Loucy (cell line): ENCODE measurements around the gene ACOXL.
A peak's percentile ranks its signal among the peaks of the same experiment; 100 is the strongest.

Source experiments
- EZH2phosphoT487 ChIP-seq: fragments of 200-600 bp; IDR thresholded peaks from 2 replicates; pipeline ENCODE4 v1.6.1; 2018; ENCODE audit warnings: antibody characterized with exemption, mild to moderate bottlenecking, moderate library complexity, borderline replicate concordance
- TF ChIP-seq, protein P1 (sequence below): fragments of 200-600 bp; sonication (generic); conservative IDR thresholded peaks from 2 replicates; pipeline ENCODE4 v1.5.1; 2014; ENCODE audit warnings: mild to moderate bottlenecking, antibody characterized with exemption, low read length

DNA sequence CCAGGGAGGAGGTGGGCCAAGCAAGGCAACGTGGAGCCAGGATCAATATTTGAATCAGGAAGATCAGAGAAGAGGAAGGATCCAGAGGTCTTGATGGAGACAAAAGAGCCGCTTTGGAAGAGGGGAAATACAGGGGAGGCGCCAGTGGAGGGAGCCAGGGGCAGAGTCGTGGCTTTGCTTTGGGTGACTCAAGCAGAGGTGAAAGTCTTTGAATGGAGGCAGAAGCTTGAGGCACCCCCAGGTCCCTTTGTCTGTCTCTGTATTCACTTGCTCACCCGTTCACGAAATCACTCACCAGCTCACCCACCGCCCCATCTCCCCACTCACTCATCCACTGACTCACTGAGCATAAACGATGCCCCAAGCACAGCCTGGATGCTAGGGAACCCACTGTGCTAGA lies 134.1 kb downstream of the ACOXL start:
- TF ChIP-seq, protein P1, sequence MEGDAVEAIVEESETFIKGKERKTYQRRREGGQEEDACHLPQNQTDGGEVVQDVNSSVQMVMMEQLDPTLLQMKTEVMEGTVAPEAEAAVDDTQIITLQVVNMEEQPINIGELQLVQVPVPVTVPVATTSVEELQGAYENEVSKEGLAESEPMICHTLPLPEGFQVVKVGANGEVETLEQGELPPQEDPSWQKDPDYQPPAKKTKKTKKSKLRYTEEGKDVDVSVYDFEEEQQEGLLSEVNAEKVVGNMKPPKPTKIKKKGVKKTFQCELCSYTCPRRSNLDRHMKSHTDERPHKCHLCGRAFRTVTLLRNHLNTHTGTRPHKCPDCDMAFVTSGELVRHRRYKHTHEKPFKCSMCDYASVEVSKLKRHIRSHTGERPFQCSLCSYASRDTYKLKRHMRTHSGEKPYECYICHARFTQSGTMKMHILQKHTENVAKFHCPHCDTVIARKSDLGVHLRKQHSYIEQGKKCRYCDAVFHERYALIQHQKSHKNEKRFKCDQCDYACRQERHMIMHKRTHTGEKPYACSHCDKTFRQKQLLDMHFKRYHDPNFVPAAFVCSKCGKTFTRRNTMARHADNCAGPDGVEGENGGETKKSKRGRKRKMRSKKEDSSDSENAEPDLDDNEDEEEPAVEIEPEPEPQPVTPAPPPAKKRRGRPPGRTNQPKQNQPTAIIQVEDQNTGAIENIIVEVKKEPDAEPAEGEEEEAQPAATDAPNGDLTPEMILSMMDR, result peak; percentile 25; the same call in 1 of the 2 replicates
- no peak for TF ChIP-seq EZH2phosphoT487
